Endothelial cell of umbilical vein (primary cell): ENCODE data around the gene PPP1CA. TPM values are rescaled to one million over a fixed set of nuclear protein-coding genes. Genes with fewer than 3 reads are reported as not detected.

Source experiments
- BruUV-seq: library from RNA; stranded (reverse); fragments of 400-500 nt; replicated peaks from 2 replicates; lab custom pipeline; 2021; lab: Mats Ljungman, UMichigan
- CTCF ChIA-PET: fragments of 300-600, 350-600 bp; sonication (Branson Sonifier 250); formaldehyde crosslinking; loops from one replicate; lab custom pipeline; 2021; ENCODE audit warnings: antibody characterized with exemption, inconsistent platforms; lab: Charles Lee
- POLR2A ChIA-PET: fragments of 300-600, 350-600 bp; sonication (Branson Sonifier 250); formaldehyde crosslinking; loops from one replicate; lab custom pipeline; 2021; ENCODE audit warnings: antibody characterized with exemption, inconsistent platforms; lab: Charles Lee
- DNase-seq: peaks from one replicate; pipeline ENCODE4 v3.0.0-alpha.2; 2011; ENCODE audit warnings: low read depth, low spot score
- FAIRE-seq: peaks from 2 replicates; lab custom pipeline; 2011; peaks lifted over from hg19 to GRCh38; lab: Jason Lieb, UNC
- H2AFZ ChIP-seq: 2 replicates; pipeline ENCODE4 v1.6.0; 2012; ENCODE audit warnings: low read depth, low read length, control low read depth, inconsistent platforms
- H3K27ac ChIP-seq: 2 replicates; pipeline ENCODE4 v1.5.1; 2011; ENCODE audit warnings: low read depth, mild to moderate bottlenecking, control low read depth, low read length, moderate library complexity; ENCODE audit not compliant: insufficient read depth
- H3K27me3 ChIP-seq, 2 experiments: 2 replicates each; pipeline versions ENCODE4 v1.6.0 to v1.6.1; 2011; ENCODE audit warnings: low read length in 2 of 2, mixed read lengths in 1 of 2; ENCODE audit not compliant: control insufficient read depth in 2 of 2, insufficient read depth in 2 of 2
- H3K36me3 ChIP-seq, 2 experiments: 2 replicates in 1 of 2; 3 replicates in 1 of 2; pipeline ENCODE4 v1.5.1; 2011; ENCODE audit warnings: low read length in 2 of 2, mild to moderate bottlenecking in 1 of 2, moderate library complexity in 1 of 2; ENCODE audit not compliant: control insufficient read depth in 2 of 2, insufficient read depth in 2 of 2; ENCODE audit errors: extremely low read depth in 1 of 2
- H3K4me1 ChIP-seq: 3 replicates; pipeline ENCODE4 v1.5.1; 2011; ENCODE audit warnings: mild to moderate bottlenecking, low read length; ENCODE audit not compliant: control insufficient read depth, insufficient read depth; ENCODE audit errors: extremely low read depth
- H3K4me2 ChIP-seq: 2 replicates; pipeline ENCODE4 v1.6.1; 2011; ENCODE audit warnings: low read length, control low read depth, mixed read lengths; ENCODE audit not compliant: insufficient read depth
- H3K4me3 ChIP-seq, 3 experiments: fragments of 200-600 bp in 1 of 3; sonication (generic), shearing (Covaris generic) in 1 of 3; replicated peaks in 1 of 3; 2 replicates each; pipeline ENCODE4 v1.5.1; 2011 to 2016; ENCODE audit warnings: control low read depth in 3 of 3, low read length in 3 of 3, mild to moderate bottlenecking in 2 of 3, inconsistent platforms in 1 of 3, low read depth in 1 of 3, moderate library complexity in 1 of 3; ENCODE audit not compliant: insufficient read depth in 1 of 3
- H3K79me2 ChIP-seq: 2 replicates; pipeline ENCODE4 v1.6.0; 2012; ENCODE audit warnings: low read length, inconsistent platforms; ENCODE audit not compliant: control insufficient read depth, insufficient read depth
- H3K9ac ChIP-seq: replicated peaks from 2 replicates; pipeline ENCODE3; 2011; ENCODE audit warnings: low read length, control low read depth; ENCODE audit not compliant: insufficient read depth; ENCODE audit errors: extremely low read depth
- H3K9me1 ChIP-seq: replicated peaks from 3 replicates; pipeline ENCODE4 v1.6.0; 2011; ENCODE audit warnings: mild to moderate bottlenecking, low read length; ENCODE audit not compliant: control insufficient read depth, insufficient read depth; ENCODE audit errors: extremely low read depth
- H3K9me3 ChIP-seq: replicated peaks from 2 replicates; pipeline ENCODE4 v1.5.1; 2012; ENCODE audit warnings: low read length, inconsistent platforms; ENCODE audit not compliant: control insufficient read depth, insufficient read depth
- H4K20me1 ChIP-seq: replicated peaks from 2 replicates; pipeline ENCODE3; 2011; ENCODE audit warnings: mild to moderate bottlenecking, low read length; ENCODE audit not compliant: control insufficient read depth, insufficient read depth; ENCODE audit errors: extremely low read depth
- EZH2 ChIP-seq: IDR thresholded peaks from 2 replicates; pipeline ENCODE4 v1.6.1; 2012; ENCODE audit warnings: borderline replicate concordance, low read depth, mild to moderate bottlenecking, moderate library complexity, low read length, inconsistent platforms; ENCODE audit not compliant: severe bottlenecking
- FOS ChIP-seq: IDR thresholded peaks from 2 replicates; pipeline ENCODE4 v1.6.1; 2011; ENCODE audit warnings: mild to moderate bottlenecking, low read length, moderate library complexity, borderline replicate concordance; ENCODE audit not compliant: insufficient read depth
- GATA2 ChIP-seq: IDR thresholded peaks from 2 replicates; pipeline ENCODE4 v1.7.0; 2011; ENCODE audit warnings: low read depth, mild to moderate bottlenecking, moderate library complexity, mixed read lengths, low read length; ENCODE audit not compliant: insufficient read length, insufficient read depth
- JUN ChIP-seq: IDR thresholded peaks from 2 replicates; pipeline ENCODE4 v1.6.1; 2011; ENCODE audit warnings: borderline replicate concordance, low read depth; ENCODE audit not compliant: insufficient read length, insufficient read depth
- MAX ChIP-seq: IDR thresholded peaks from 2 replicates; pipeline ENCODE4 v1.6.1; 2011; ENCODE audit not compliant: insufficient read depth, insufficient read length
- MYC ChIP-seq: IDR thresholded peaks from one replicate; pipeline ENCODE4 v1.6.1; 2011; ENCODE audit warnings: mild to moderate bottlenecking, low read depth, low read length
- POLR2A ChIP-seq: IDR thresholded peaks from 2 replicates; pipeline ENCODE4 v1.6.1; 2012; ENCODE audit warnings: low read depth, mild to moderate bottlenecking, control low read depth, low read length
- POLR2AphosphoS5 ChIP-seq: IDR thresholded peaks from 2 replicates; pipeline ENCODE4 v1.6.1; 2012; ENCODE audit warnings: low read depth, mild to moderate bottlenecking, control low read depth, low read length, moderate library complexity; ENCODE audit not compliant: insufficient read depth
- dilution Hi-C: fragments of 300-500 bp; cut with MboI; formaldehyde crosslinking; loops from one replicate; pipeline ENCODE4 v1.15.0; 2019; ENCODE audit warnings: low sequenced_read_pairs; ENCODE audit not compliant: extremely low pct_ligation_motif_present
- intact Hi-C: fragments of 100-400 bp; cut with micrococcal nuclease; formaldehyde crosslinking; loops from one replicate; pipeline ENCODE4 v1.10.0; 2022
- polyA plus RNA-seq, 4 experiments: library from polyadenylated mRNA; depleted of rRNA in 3 of 4; stranded (reverse) in 3 of 4; unstranded in 1 of 4; fragments of >200 nt; gene quantifications; 2 replicates each; pipeline versions ENCODE4 v1.2.1 to v1.2.3, GENCODE V29; 2011 to 2012; ENCODE audit warnings: missing spikeins in 1 of 4
- total RNA-seq: library from RNA; stranded (reverse); gene quantifications from 2 replicates; pipeline ENCODE4 v1.2.3, GENCODE V29; 2021
- TF ChIP-seq, protein P1 (sequence below), 2 donors: IDR thresholded peaks; 1 replicate in 1 of 2; 2 replicates in 1 of 2; pipeline ENCODE4 v1.5.1; 2011; ENCODE audit warnings: low read length in 2 of 2, mild to moderate bottlenecking in 2 of 2, moderate library complexity in 2 of 2, control low read depth in 1 of 2, inconsistent platforms in 1 of 2, low read depth in 1 of 2; ENCODE audit not compliant: insufficient read depth in 1 of 2; ENCODE audit errors: extremely low read depth in 1 of 2

Gene PPP1CA
- total and polyA plus RNA-seq, 2 donors (not counting 3 experiments of a cell fraction or from before 2014, with no cell fraction given): 192 to 419 TPM

DNA sequence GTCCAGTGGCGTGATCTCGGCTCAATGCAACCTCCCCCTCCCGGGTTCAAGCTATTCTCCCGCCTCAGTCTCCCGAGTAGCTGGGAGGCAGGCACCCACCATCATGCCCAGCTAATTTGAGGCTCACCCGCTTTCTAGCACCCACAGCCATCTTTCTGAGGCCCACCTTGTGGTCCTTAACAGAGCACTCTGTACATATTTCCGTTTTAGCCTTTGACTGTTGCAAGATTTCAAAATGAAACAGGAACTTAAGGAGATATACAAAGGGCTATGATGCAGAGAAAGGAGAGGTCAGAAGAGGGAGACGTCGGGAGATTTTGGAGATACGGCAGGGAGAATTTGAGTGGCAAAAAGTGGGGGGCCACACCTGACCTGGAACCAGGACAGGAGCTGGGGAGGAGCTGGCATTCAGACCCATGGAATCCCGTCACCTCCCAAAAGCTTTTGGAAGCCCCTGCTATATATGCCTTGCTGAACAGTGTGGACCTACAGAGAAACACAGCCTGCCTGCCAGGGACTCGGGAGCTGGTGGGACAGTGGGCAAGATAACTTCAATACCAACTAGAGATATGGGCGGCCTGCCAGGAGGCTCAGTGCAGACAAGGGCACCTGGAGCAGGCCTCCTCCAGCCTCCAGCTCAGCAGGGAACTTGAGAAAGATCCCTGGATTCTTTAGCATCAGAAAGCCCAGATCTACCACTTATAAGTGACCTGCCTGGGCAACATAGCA lies 20.2 kb downstream of the PPP1CA start:
- no peaks in the 10 kb centered on the region for H3K4me1 ChIP-seq
- ChIA-PET CTCF (interaction anchor here (0.6 to 19.7 kb wide), 15 partner anchors 10 to 299 kb away, joined by 4 to 1051 read pairs (median 30); partner anchors contain the start of genes CLCF1, GRK2, POLD4 and PPP1CA), POLR2A (interaction anchor here (0.6 kb wide), 1 partner anchor 20 kb away, joined by 3 read pairs; the partner anchor contains the start of gene PPP1CA)
- dilution Hi-C loops (no loop called here), intact Hi-C loops (no loop called here)
- no peak overlapping the region for H3K4me3 ChIP-seq
- FAIRE-seq: no peak
- no peak for DNase-seq
- no peaks in the 10 kb centered on the region for H3K36me3 ChIP-seq
- no peaks in the 10 kb centered on the region for H4K20me1 ChIP-seq
- no peak overlapping the region for H2AFZ ChIP-seq
- no TSS peak for BruUV-seq
- H3K27ac ChIP-seq: no peak overlapping the region
- no peaks in the 10 kb centered on the region for H3K9me3 ChIP-seq
- H3K9ac ChIP-seq: no peak overlapping the region
- H3K79me2 ChIP-seq: no peaks in the 10 kb centered on the region
- TF ChIP-seq MAX (no peak), FOS (no peak), MYC (no peak), POLR2A (no peak), GATA2 (no peak), JUN (no peak), POLR2AphosphoS5 (no peak), EZH2 (no peak)
- TF ChIP-seq, protein P1, sequence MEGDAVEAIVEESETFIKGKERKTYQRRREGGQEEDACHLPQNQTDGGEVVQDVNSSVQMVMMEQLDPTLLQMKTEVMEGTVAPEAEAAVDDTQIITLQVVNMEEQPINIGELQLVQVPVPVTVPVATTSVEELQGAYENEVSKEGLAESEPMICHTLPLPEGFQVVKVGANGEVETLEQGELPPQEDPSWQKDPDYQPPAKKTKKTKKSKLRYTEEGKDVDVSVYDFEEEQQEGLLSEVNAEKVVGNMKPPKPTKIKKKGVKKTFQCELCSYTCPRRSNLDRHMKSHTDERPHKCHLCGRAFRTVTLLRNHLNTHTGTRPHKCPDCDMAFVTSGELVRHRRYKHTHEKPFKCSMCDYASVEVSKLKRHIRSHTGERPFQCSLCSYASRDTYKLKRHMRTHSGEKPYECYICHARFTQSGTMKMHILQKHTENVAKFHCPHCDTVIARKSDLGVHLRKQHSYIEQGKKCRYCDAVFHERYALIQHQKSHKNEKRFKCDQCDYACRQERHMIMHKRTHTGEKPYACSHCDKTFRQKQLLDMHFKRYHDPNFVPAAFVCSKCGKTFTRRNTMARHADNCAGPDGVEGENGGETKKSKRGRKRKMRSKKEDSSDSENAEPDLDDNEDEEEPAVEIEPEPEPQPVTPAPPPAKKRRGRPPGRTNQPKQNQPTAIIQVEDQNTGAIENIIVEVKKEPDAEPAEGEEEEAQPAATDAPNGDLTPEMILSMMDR (IDR thresholded peaks at IDR 0.05; ENCODE audit: extremely low read depth in 1 of 2, insufficient read depth in 1 of 2, low read depth in 1 of 2, low read length in 2 of 2): no peak
- no peaks in the 10 kb centered on the region for H3K27me3 ChIP-seq
- H3K4me2 ChIP-seq: no peak overlapping the region
- H3K9me1 ChIP-seq: no peaks in the 10 kb centered on the region
